IPS-15b (cell line): ENCODE measurements around the gene UBAC2.
"Not testable (repeated sequence)": the region's sequence is repeated elsewhere in the genome, so short reads cannot be mapped to it uniquely, and the experiment has no call there.

ENCODE experiments used
- H3K27me3 ChIP-seq: one replicate; pipeline ENCODE4 v1.6.1; 2013; ENCODE audit warnings: low read length; ENCODE audit not compliant: control insufficient read depth, insufficient read depth
- H3K36me3 ChIP-seq: one replicate; pipeline ENCODE4 v1.6.1; 2013; ENCODE audit warnings: low read length; ENCODE audit not compliant: control insufficient read depth, insufficient read depth
- H3K4me1 ChIP-seq: one replicate; pipeline ENCODE4 v1.6.1; 2013; ENCODE audit warnings: mild to moderate bottlenecking, low read length; ENCODE audit not compliant: control insufficient read depth, insufficient read depth
- H3K4me3 ChIP-seq: one replicate; pipeline ENCODE4 v1.5.1; 2013; ENCODE audit warnings: low read depth, low read length
- H3K9ac ChIP-seq: one replicate; pipeline ENCODE4 v1.6.1; 2013; ENCODE audit warnings: low read depth, mild to moderate bottlenecking, low read length
- H3K9me3 ChIP-seq: one replicate; pipeline ENCODE4 v1.6.1; 2013; ENCODE audit warnings: mild to moderate bottlenecking, low read length; ENCODE audit not compliant: control insufficient read depth, insufficient read depth

Gene UBAC2

GRCh38 chr13:99385161-99385560 is 184.5 kb downstream of the UBAC2 start:
- Histone ChIP-seq H3K4me3 (no peak overlapping the region), H3K9ac (no peak overlapping the region), H3K9me3 (no peaks in the 10 kb centered on the region), H3K36me3 (no peaks in the 10 kb centered on the region), H3K27me3 (no peaks in the 10 kb centered on the region), H3K4me1 (no peaks in the 10 kb centered on the region)

DNA sequence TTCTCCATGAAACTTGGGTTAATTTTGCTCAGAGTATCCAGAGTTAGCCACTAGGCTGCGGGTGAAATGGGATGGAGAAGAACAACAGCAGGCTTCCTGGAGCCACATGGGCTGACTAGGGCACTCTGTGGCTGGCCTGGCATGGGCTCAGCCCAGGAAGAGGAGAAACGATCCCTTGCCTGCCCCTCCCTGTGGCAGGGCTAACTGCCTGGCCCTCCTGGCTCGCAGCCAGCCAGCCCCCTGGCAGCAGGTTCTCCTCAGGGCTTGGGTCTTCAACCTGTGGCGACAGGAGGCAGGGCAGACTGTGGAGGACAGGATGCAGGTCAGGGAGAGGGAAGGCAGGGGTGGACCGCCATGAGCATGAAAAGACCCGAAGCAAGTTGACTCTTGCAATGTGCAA is 185.3 kb downstream of the UBAC2 start:
- H3K9ac ChIP-seq = no peak overlapping the region
- no peaks in the 10 kb centered on the region for H3K4me1 ChIP-seq
- H3K27me3 ChIP-seq = no peaks in the 10 kb centered on the region
- no peak overlapping the region for H3K4me3 ChIP-seq
- H3K9me3 ChIP-seq = no peaks in the 10 kb centered on the region
- H3K36me3 ChIP-seq = no peaks in the 10 kb centered on the region

GRCh38 chr13:99386495-99386894 is 185.8 kb downstream of the UBAC2 start:
- Histone ChIP-seq H3K9me3 (no peaks in the 10 kb centered on the region), H3K27me3 (no peaks in the 10 kb centered on the region), H3K9ac (no peak overlapping the region), H3K4me1 (no peaks in the 10 kb centered on the region), H3K4me3 (no peak overlapping the region), H3K36me3 (no peaks in the 10 kb centered on the region)

- H3K9me3 ChIP-seq = no peaks in the 10 kb centered on the region
- H3K4me1 ChIP-seq = no peaks in the 10 kb centered on the region
- H3K27me3 ChIP-seq = no peaks in the 10 kb centered on the region
- no peak overlapping the region for H3K4me3 ChIP-seq
- H3K36me3 ChIP-seq = no peaks in the 10 kb centered on the region
- H3K9ac ChIP-seq = no peak overlapping the region
Observed at GRCh38 chr13:99386911-99387788, 186.5 kb downstream of the UBAC2 start.

DNA sequence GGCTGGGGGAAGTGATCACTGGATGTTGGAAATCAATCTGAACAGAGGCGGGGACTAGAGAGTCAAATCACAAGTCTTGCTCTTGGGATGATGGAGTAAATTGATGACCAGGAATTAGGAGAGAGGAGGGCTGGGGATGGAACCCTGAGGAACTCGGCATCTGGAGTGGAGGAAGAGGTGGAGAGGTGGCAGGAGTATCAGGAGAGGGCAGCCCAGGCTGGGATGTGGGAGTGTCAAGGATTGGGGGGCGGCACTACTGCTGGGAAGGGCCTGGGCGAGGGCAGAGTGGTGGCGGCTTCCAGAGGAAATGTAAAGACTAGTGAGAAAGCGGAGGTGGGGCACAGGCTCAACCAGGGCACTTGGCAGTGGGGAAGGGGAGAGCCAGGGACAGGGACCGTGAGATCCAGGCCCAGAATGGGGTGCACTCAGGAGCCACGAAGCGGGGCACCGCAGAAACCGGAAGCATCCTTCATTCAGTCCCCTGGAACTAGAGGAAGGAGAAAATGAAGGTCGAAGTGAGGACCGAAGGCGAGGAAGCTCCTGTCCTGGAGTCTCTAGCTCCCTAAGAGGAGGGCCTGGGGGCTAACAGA is 187.8 kb downstream of the UBAC2 start:
- no peak overlapping the region for H3K4me3 ChIP-seq
- H3K9me3 ChIP-seq = no peaks in the 10 kb centered on the region
- no peaks in the 10 kb centered on the region for H3K4me1 ChIP-seq
- no peaks in the 10 kb centered on the region for H3K36me3 ChIP-seq
- H3K9ac ChIP-seq = no peak overlapping the region
- no peaks in the 10 kb centered on the region for H3K27me3 ChIP-seq

- not testable (repeated sequence) for H3K9ac ChIP-seq, H3K4me3 ChIP-seq, H3K9me3 ChIP-seq, H3K27me3 ChIP-seq, H3K4me1 ChIP-seq, H3K36me3 ChIP-seq
Observed at GRCh38 chr13:99389094-99389493, 188.4 kb downstream of the UBAC2 start.

- no peak overlapping the region for H3K9ac ChIP-seq
- no peaks in the 10 kb centered on the region for H3K9me3 ChIP-seq
- no peaks in the 10 kb centered on the region for H3K36me3 ChIP-seq
- H3K4me3 ChIP-seq = no peak overlapping the region
- no peaks in the 10 kb centered on the region for H3K27me3 ChIP-seq
- H3K4me1 ChIP-seq = no peaks in the 10 kb centered on the region
Observed at GRCh38 chr13:99389520-99390304, 189.1 kb downstream of the UBAC2 start.

DNA sequence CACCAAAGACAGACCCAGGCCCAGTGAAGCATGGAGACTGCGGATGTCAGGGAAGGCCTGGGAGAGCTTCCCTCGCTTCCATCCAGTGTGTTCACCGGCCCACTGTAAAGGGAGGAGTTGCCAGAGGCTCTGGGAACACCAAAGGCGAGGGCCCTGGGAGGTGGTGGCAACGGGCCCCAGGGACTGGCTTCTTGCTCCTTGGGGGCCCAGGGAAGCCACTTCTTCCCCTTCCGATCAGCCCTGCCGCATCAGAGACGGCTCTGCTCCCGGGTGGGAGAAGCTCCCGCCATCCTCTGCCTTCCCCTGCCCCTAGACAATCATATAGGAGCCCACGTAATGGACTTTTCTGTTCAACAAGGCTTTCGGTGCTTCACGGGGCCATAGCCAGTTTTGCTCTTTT is 189.9 kb downstream of the UBAC2 start:
- Histone ChIP-seq H3K9me3 (no peaks in the 10 kb centered on the region), H3K4me3 (no peak overlapping the region), H3K27me3 (no peaks in the 10 kb centered on the region), H3K9ac (no peak overlapping the region), H3K36me3 (no peaks in the 10 kb centered on the region), H3K4me1 (no peaks in the 10 kb centered on the region)

DNA sequence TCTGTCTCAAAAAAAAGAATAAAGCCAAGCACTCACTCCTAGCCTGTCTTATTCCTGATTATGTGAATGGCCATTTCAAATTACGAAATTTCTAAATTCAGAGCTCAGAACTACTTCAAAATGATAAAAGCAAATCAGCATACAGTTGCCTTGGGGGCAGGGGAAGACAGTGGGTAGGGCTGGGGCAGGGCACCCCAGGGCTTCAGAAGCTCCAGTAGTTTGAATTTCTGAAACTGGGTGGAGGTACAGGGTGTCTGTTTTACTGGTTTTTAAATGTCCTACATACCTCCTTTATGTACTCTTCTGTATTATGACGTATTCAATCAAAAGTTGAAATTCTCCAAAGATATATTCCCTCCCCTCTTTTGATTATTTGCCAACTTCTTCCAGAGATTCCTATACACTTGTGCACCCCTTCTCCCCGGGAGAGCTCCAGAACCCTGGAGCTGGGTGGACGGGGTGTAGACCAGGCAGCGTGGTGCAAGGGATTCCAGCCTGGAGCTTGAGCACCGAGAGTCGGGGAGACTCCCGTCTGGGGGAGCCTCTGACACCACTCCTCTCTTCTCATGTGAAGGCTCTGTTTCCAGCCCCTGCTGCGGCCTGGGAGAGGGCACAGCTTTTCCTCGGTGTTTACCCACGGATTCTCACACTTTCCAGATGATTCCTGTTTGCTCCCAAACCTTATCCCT is 191.3 kb downstream of the UBAC2 start:
- Histone ChIP-seq H3K4me1 (no peaks in the 10 kb centered on the region), H3K4me3 (no peak overlapping the region), H3K9ac (no peak overlapping the region), H3K9me3 (no peaks in the 10 kb centered on the region), H3K27me3 (no peaks in the 10 kb centered on the region), H3K36me3 (no peaks in the 10 kb centered on the region)

GRCh38 chr13:99392470-99393135 is 191.9 kb downstream of the UBAC2 start:
- no peaks in the 10 kb centered on the region for H3K9me3 ChIP-seq
- H3K9ac ChIP-seq = no peak overlapping the region
- H3K27me3 ChIP-seq = no peaks in the 10 kb centered on the region
- H3K36me3 ChIP-seq = no peaks in the 10 kb centered on the region
- H3K4me1 ChIP-seq = no peaks in the 10 kb centered on the region
- no peak overlapping the region for H3K4me3 ChIP-seq

GRCh38 chr13:99393391-99393790 is 192.7 kb downstream of the UBAC2 start:
- not testable (repeated sequence) for H3K27me3 ChIP-seq, H3K4me1 ChIP-seq, H3K9ac ChIP-seq, H3K4me3 ChIP-seq, H3K9me3 ChIP-seq, H3K36me3 ChIP-seq
